NCI-H82 treated with DMSO at 0.1 percent for 48 hours (cell line): Measurements from ENCODE around the gene GAK.

Experiments
- DNase-seq: peaks from one replicate; lab custom pipeline; 2025; ENCODE audit not compliant: unreplicated experiment; lab: John Stamatoyannopoulos, UW

Gene GAK

GRCh38 chr4:892780-893179, 39.3 kb downstream of the GAK start:
- DNase-seq: no peak

- DNase-seq: no peak
These were observed 40.4 kb downstream of the GAK start for GRCh38 chr4:891747-892146.

GRCh38 chr4:890036-890695, 42.0 kb downstream of the GAK start:
- no peak for DNase-seq

GRCh38 chr4:889516-889915, 42.6 kb downstream of the GAK start:
- no peak for DNase-seq

- DNase-seq: no peak
These were observed 44.1 kb downstream of the GAK start for GRCh38 chr4:888029-888428.

- no peak for DNase-seq
These were observed 44.9 kb downstream of the GAK start for GRCh38 chr4:887034-887763.

- no peak for DNase-seq
These were observed 45.9 kb downstream of the GAK start for GRCh38 chr4:886244-886643.

- DNase-seq: no peak
These were observed 46.8 kb downstream of the GAK start for GRCh38 chr4:885353-885752.

GRCh38 chr4:884896-885295, 47.2 kb downstream of the GAK start:
- DNase-seq: no peak

- no peak for DNase-seq
These were observed 47.9 kb downstream of the GAK start for GRCh38 chr4:884259-884658.

GRCh38 chr4:883377-884095, 48.6 kb downstream of the GAK start:
- no peak for DNase-seq

- no peak for DNase-seq
These were observed 49.5 kb downstream of the GAK start for GRCh38 chr4:882646-883045.

- DNase-seq: no peak
These were observed 50.4 kb downstream of the GAK start for GRCh38 chr4:881709-882108.

GRCh38 chr4:880684-881405, 51.3 kb downstream of the GAK start:
- no peak for DNase-seq

- DNase-seq: no peak
These were observed 52.4 kb downstream of the GAK start for GRCh38 chr4:879729-880077.

- DNase-seq: no peak
These were observed 53.1 kb downstream of the GAK start for GRCh38 chr4:878796-879728.

- no peak for DNase-seq
These were observed 54.6 kb downstream of the GAK start for GRCh38 chr4:877502-877901.

- DNase-seq: no peak
These were observed 55.3 kb downstream of the GAK start for GRCh38 chr4:876780-877179.

GRCh38 chr4:875818-876423, 56.2 kb downstream of the GAK start:
- DNase-seq: no peak
